ENCODE data around the gene CNGB1. TPM values are rescaled to one million over a fixed set of nuclear protein-coding genes. Genes with fewer than 3 reads are reported as not detected.
"Not testable (repeated sequence)": the region's sequence is repeated elsewhere in the genome, so short reads cannot be mapped to it uniquely, and the experiment has no call there.

Gene CNGB1
- total and polyA plus RNA-seq, 2 experiments from 2014 or later = not detected

DNA sequence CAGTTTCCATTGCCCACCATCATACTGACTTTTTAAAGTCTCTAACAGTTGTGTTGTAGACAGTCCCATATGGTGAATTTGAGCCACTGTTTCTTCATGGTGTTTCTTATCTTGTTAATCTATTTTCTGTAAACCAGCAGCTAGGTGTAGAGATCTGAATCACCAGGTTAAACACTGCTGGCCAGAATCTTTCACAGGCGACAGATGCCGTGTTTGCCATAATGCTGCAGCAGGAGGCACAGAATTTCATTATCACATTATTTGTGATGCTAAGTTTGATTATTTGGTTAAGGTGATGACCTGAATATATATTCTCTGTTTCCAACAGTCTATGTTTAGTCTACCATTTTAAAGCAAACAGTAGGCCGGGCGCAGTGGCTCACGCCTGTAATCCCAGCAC is 11.5 kb upstream of the CNGB1 start:
- WGBS (ENCODE audit: low lambda C conversion rate, missing lambda C conversion rate) = 60% methylated on average over 5 of the region's 5 CpGs
- Histone ChIP-seq H3K9me3 (ENCODE audit: low read depth) (no peaks in the 10 kb centered on the region), H2AFZ (no peak overlapping the region), H3K27ac (no peak overlapping the region), H3K79me2 (no peaks in the 10 kb centered on the region), H3K4me1 (ENCODE audit: insufficient read depth) (peaks cover 11% of the 10 kb centered on the region), H4K20me1 (ENCODE audit: insufficient read depth, poor library complexity, severe bottlenecking) (no peaks in the 10 kb centered on the region), H3K9me2 (replicated peaks; ENCODE audit: insufficient read depth) (no peaks in the 10 kb centered on the region), H3K27me3 (no peaks in the 10 kb centered on the region), H3K4me2 (no peak overlapping the region), H3K4me3 (no peak overlapping the region), H3K36me3 (replicated peaks; ENCODE audit: insufficient read depth, low read depth) (no peaks in the 10 kb centered on the region)
- TF ChIP-seq EZH2 (IDR thresholded peaks at IDR 0.05; ENCODE audit: borderline replicate concordance) = no peak
- TF ChIP-seq, protein P1, sequence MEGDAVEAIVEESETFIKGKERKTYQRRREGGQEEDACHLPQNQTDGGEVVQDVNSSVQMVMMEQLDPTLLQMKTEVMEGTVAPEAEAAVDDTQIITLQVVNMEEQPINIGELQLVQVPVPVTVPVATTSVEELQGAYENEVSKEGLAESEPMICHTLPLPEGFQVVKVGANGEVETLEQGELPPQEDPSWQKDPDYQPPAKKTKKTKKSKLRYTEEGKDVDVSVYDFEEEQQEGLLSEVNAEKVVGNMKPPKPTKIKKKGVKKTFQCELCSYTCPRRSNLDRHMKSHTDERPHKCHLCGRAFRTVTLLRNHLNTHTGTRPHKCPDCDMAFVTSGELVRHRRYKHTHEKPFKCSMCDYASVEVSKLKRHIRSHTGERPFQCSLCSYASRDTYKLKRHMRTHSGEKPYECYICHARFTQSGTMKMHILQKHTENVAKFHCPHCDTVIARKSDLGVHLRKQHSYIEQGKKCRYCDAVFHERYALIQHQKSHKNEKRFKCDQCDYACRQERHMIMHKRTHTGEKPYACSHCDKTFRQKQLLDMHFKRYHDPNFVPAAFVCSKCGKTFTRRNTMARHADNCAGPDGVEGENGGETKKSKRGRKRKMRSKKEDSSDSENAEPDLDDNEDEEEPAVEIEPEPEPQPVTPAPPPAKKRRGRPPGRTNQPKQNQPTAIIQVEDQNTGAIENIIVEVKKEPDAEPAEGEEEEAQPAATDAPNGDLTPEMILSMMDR (IDR thresholded peaks at IDR 0.05; ENCODE audit: poor library complexity) = no peak
- no peak for TF ChIP-seq EZH2phosphoT487 (IDR thresholded peaks at IDR 0.05; ENCODE audit: low read depth, severe bottlenecking, unreplicated experiment)
- DNase-seq (ENCODE audit: low spot score) = no peak

DNA sequence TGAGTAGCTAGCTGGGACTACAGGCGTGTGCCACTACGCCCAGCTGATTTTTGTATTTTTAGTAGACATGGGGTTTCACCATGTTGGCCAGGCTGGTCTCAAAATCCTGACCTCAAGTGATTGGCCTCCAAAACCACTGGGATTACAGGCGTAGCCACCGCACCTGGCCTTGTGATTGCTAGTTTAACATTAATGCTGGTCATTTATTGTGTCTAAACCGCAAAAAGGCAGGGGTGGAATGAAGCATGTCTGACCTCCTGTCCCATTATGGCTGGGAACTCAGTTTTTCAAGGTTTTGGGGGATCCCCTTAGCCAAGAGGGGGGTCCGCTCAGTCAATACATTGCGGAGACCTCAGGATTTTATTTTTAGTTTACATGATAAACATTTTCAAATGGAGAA is 10.7 kb upstream of the CNGB1 start:
- Histone ChIP-seq H3K4me2 (no peak overlapping the region), H4K20me1 (ENCODE audit: insufficient read depth, poor library complexity, severe bottlenecking) (no peaks in the 10 kb centered on the region), H3K36me3 (replicated peaks; ENCODE audit: insufficient read depth, low read depth) (no peaks in the 10 kb centered on the region), H3K9me3 (ENCODE audit: low read depth) (no peaks in the 10 kb centered on the region), H3K27me3 (no peaks in the 10 kb centered on the region), H3K79me2 (no peaks in the 10 kb centered on the region), H3K27ac (no peak overlapping the region), H3K9me2 (replicated peaks; ENCODE audit: insufficient read depth) (no peaks in the 10 kb centered on the region), H3K4me1 (ENCODE audit: insufficient read depth) (peaks cover 11% of the 10 kb centered on the region), H2AFZ (no peak overlapping the region), H3K4me3 (no peak overlapping the region)
- TF ChIP-seq EZH2 (IDR thresholded peaks at IDR 0.05; ENCODE audit: borderline replicate concordance) (no peak), EZH2phosphoT487 (IDR thresholded peaks at IDR 0.05; ENCODE audit: low read depth, severe bottlenecking, unreplicated experiment) (no peak)
- TF ChIP-seq, protein P1 (IDR thresholded peaks at IDR 0.05; ENCODE audit: poor library complexity) = no peak
- WGBS (ENCODE audit: low lambda C conversion rate, missing lambda C conversion rate) = 93% methylated on average over 7 of the region's 7 CpGs
- no peak for DNase-seq (ENCODE audit: low spot score)

- WGBS (ENCODE audit: low lambda C conversion rate, missing lambda C conversion rate) = 75% methylated on average over 11 of the region's 11 CpGs
- H3K4me2 ChIP-seq = no peak overlapping the region
Observed at GRCh38 chr16:57979006-57979585, 8.2 kb upstream of the CNGB1 start.

GRCh38 chr16:57978070-57978465 is 7.1 kb upstream of the CNGB1 start:
- H3K27me3 ChIP-seq; H4K20me1 ChIP-seq (ENCODE audit: insufficient read depth, poor library complexity, severe bottlenecking); H2AFZ ChIP-seq; H3K36me3 ChIP-seq (replicated peaks; ENCODE audit: insufficient read depth, low read depth); DNase-seq (ENCODE audit: low spot score); H3K9me2 ChIP-seq (replicated peaks; ENCODE audit: insufficient read depth); H3K4me3 ChIP-seq; H3K27ac ChIP-seq; H3K4me2 ChIP-seq; H3K9me3 ChIP-seq (ENCODE audit: low read depth); H3K79me2 ChIP-seq; H3K4me1 ChIP-seq (ENCODE audit: insufficient read depth): not testable (repeated sequence)
- WGBS (ENCODE audit: low lambda C conversion rate, missing lambda C conversion rate) = 100% methylated on average over 2 of the region's 2 CpGs

More at GRCh38 chr16:57979006-57979585, 8.2 kb upstream of the CNGB1 start:
- DNase-seq (ENCODE audit: low spot score) = no peak
- TF ChIP-seq, protein P1 (IDR thresholded peaks at IDR 0.05; ENCODE audit: poor library complexity) = no peak
- TF ChIP-seq EZH2 (IDR thresholded peaks at IDR 0.05; ENCODE audit: borderline replicate concordance) (no peak), EZH2phosphoT487 (IDR thresholded peaks at IDR 0.05; ENCODE audit: low read depth, severe bottlenecking, unreplicated experiment) (no peak)
- H3K9me3 ChIP-seq (ENCODE audit: low read depth) = no peaks in the 10 kb centered on the region
- no peak overlapping the region for H3K4me3 ChIP-seq
- H3K27ac ChIP-seq = no peak overlapping the region
- no peaks in the 10 kb centered on the region for H3K27me3 ChIP-seq
- H3K9me2 ChIP-seq (replicated peaks; ENCODE audit: insufficient read depth) = no peaks in the 10 kb centered on the region
- H3K4me1 ChIP-seq (ENCODE audit: insufficient read depth) = no peaks in the 10 kb centered on the region
- no peaks in the 10 kb centered on the region for H4K20me1 ChIP-seq (ENCODE audit: insufficient read depth, poor library complexity, severe bottlenecking)
- H3K36me3 ChIP-seq (replicated peaks; ENCODE audit: insufficient read depth, low read depth) = no peaks in the 10 kb centered on the region
- no peak overlapping the region for H2AFZ ChIP-seq
- H3K79me2 ChIP-seq = no peaks in the 10 kb centered on the region
